Progenitor cell of endocrine pancreas (in vitro differentiated cells): Measurements from ENCODE around the gene NCOA1. TPM values are rescaled to one million over a fixed set of nuclear protein-coding genes. Genes with fewer than 3 reads are reported as not detected.
"Not testable (repeated sequence)": the region's sequence is repeated elsewhere in the genome, so short reads cannot be mapped to it uniquely, and the experiment has no call there.

Source experiments
- DNase-seq: peaks from one replicate; pipeline ENCODE4 v3.0.0; 2021; ENCODE audit warnings: low spot score; ENCODE audit not compliant: unreplicated experiment
- H3K27ac Mint-ChIP-seq: 2 replicates; pipeline ENCODE4 v1.8.0; 2021; ENCODE audit warnings: mild to moderate bottlenecking, moderate library complexity, mixed read lengths
- H3K27me3 Mint-ChIP-seq: 2 replicates; pipeline ENCODE4 v1.8.0; 2021; ENCODE audit warnings: mixed read lengths
- H3K36me3 Mint-ChIP-seq: 2 replicates; pipeline ENCODE4 v1.8.0; 2022; ENCODE audit warnings: mixed read lengths; ENCODE audit not compliant: insufficient read depth
- H3K4me1 Mint-ChIP-seq: 2 replicates; pipeline ENCODE4 v1.8.0; 2021; ENCODE audit warnings: low read depth, mixed read lengths
- H3K4me3 Mint-ChIP-seq: 2 replicates; pipeline ENCODE4 v1.8.0; 2021; ENCODE audit warnings: low read depth, mild to moderate bottlenecking, moderate library complexity, mixed read lengths
- H3K9me3 Mint-ChIP-seq: 2 replicates; pipeline ENCODE4 v1.8.0; 2021; ENCODE audit warnings: low read depth, mixed read lengths
- CTCF ChIP-seq: fragments of 200-600 bp; sonication (generic); IDR thresholded peaks from one replicate; pipeline ENCODE4 v1.5.0; 2021; ENCODE audit warnings: antibody characterized with exemption, mild to moderate bottlenecking; ENCODE audit not compliant: unreplicated experiment
- total RNA-seq: library from RNA; stranded (reverse); gene quantifications from 2 replicates; pipeline ENCODE4 v1.2.1, GENCODE V29; 2021

Gene NCOA1
- total RNA-seq, 1 donor from 2014 or later, result 32.3 TPM

GRCh38 chr2:24459224-24460161 lies 31.6 kb upstream of the NCOA1 start:
- Mint-ChIP-seq H3K9me3 (no peaks in the 10 kb centered on the region), H3K27me3 (peaks cover 41% of the 10 kb centered on the region), H3K36me3 (no peaks in the 10 kb centered on the region), H3K4me1 (no peaks in the 10 kb centered on the region), H3K4me3 (no peak overlapping the region), H3K27ac (no peak overlapping the region)
- no peak for DNase-seq
- no peak for TF ChIP-seq CTCF

- H3K27me3 Mint-ChIP-seq, result peaks cover 32% of the 10 kb centered on the region
- DNase-seq, result no peak
These were observed 29.4 kb upstream of the NCOA1 start for GRCh38 chr2:24461685-24462084.

GRCh38 chr2:24463271-24463670 lies 27.8 kb upstream of the NCOA1 start:
- no peak for TF ChIP-seq CTCF
- Mint-ChIP-seq H3K9me3 (no peaks in the 10 kb centered on the region), H3K36me3 (no peaks in the 10 kb centered on the region), H3K27ac (no peak overlapping the region), H3K4me3 (no peak overlapping the region), H3K4me1 (peaks cover 4% of the 10 kb centered on the region), H3K27me3 (peaks cover 19% of the 10 kb centered on the region)
- no peak for DNase-seq

More at GRCh38 chr2:24461685-24462084, 29.4 kb upstream of the NCOA1 start:
- Mint-ChIP-seq H3K27ac (no peak overlapping the region), H3K4me1 (no peaks in the 10 kb centered on the region), H3K9me3 (no peaks in the 10 kb centered on the region), H3K36me3 (no peaks in the 10 kb centered on the region), H3K4me3 (no peak overlapping the region)
- TF ChIP-seq CTCF, result no peak

GRCh38 chr2:24466871-24467870 lies 23.9 kb upstream of the NCOA1 start:
- Mint-ChIP-seq H3K27me3 (peaks cover 9% of the 10 kb centered on the region), H3K9me3 (no peaks in the 10 kb centered on the region), H3K27ac (peak overlapping the region; percentile 18), H3K36me3 (no peaks in the 10 kb centered on the region), H3K4me1 (peaks cover 4% of the 10 kb centered on the region), H3K4me3 (no peak overlapping the region)
- no peak for TF ChIP-seq CTCF
- no peak for DNase-seq

- H3K27me3 Mint-ChIP-seq, H3K27ac Mint-ChIP-seq, H3K4me3 Mint-ChIP-seq, DNase-seq, H3K36me3 Mint-ChIP-seq, H3K4me1 Mint-ChIP-seq, H3K9me3 Mint-ChIP-seq: not testable (repeated sequence)
These were observed 22.6 kb upstream of the NCOA1 start for GRCh38 chr2:24468453-24468852.
